GM23338 (cell line): ENCODE results near the gene PHF10. TPM values are rescaled to one million over a fixed set of nuclear protein-coding genes. Genes with fewer than 3 reads are reported as not detected.

Experiments used
- ATAC-seq: fragments of 200-7000 bp; cut with Tn5 transposase; 3 replicates; pipeline ENCODE4 v1.9.1; 2020
- DNase-seq: peaks from one replicate; pipeline ENCODE4 v3.0.0-alpha.2; 2015; ENCODE audit warnings: low spot score
- H2AFZ ChIP-seq: fragments of 200-600 bp; sonication (generic); 2 replicates; pipeline ENCODE4 v1.8.0; 2016; ENCODE audit warnings: antibody characterized with exemption, mild to moderate bottlenecking, moderate library complexity
- H3F3A ChIP-seq: fragments of 200-600 bp; sonication (generic); replicated peaks from 2 replicates; pipeline ENCODE4 v1.8.0; 2017; ENCODE audit warnings: antibody characterized with exemption, mixed run types, low read depth
- H3K27ac ChIP-seq: fragments of 200-600 bp; sonication (generic); 2 replicates; pipeline ENCODE4 v1.6.1; 2016; ENCODE audit warnings: low read depth
- H3K27me3 ChIP-seq: fragments of 200-600 bp; sonication (generic); 2 replicates; pipeline ENCODE4 v1.8.0; 2016; ENCODE audit warnings: mild to moderate bottlenecking, mixed run types, moderate library complexity; ENCODE audit not compliant: insufficient read depth
- H3K36me3 ChIP-seq: fragments of 200-600 bp; sonication (generic); 2 replicates; pipeline ENCODE4 v1.8.0; 2016; ENCODE audit warnings: mild to moderate bottlenecking; ENCODE audit not compliant: insufficient read depth
- H3K4me1 ChIP-seq: fragments of 200-600 bp; sonication (generic); 2 replicates; pipeline ENCODE4 v1.8.0; 2016; ENCODE audit warnings: mild to moderate bottlenecking, moderate library complexity; ENCODE audit not compliant: insufficient read depth
- H3K4me2 ChIP-seq: fragments of 200-600 bp; sonication (generic); 2 replicates; pipeline ENCODE4 v1.7.1; 2017; ENCODE audit warnings: mixed run types
- H3K4me3 ChIP-seq: fragments of 200-600 bp; sonication (generic); 2 replicates; pipeline ENCODE4 v1.6.1; 2016; ENCODE audit warnings: mixed run types
- H3K79me2 ChIP-seq: fragments of 200-600 bp; sonication (generic); replicated peaks from 2 replicates; pipeline ENCODE4 v1.8.0; 2017; ENCODE audit warnings: mild to moderate bottlenecking; ENCODE audit not compliant: insufficient read depth
- H3K9me2 ChIP-seq: fragments of 200-600 bp; sonication (generic); 2 replicates; pipeline ENCODE4 v1.8.0; 2017; ENCODE audit not compliant: insufficient read depth
- H4K20me1 ChIP-seq: fragments of 200-600 bp; sonication (generic); replicated peaks from 2 replicates; pipeline ENCODE4 v1.8.0; 2017; ENCODE audit warnings: mild to moderate bottlenecking; ENCODE audit not compliant: insufficient read depth
- H3K27ac Mint-ChIP-seq: 2 replicates; pipeline ENCODE4 v1.8.0; 2020; ENCODE audit warnings: inconsistent platforms, mild to moderate bottlenecking, moderate library complexity, mixed read lengths
- H3K27me3 Mint-ChIP-seq: 3 replicates; pipeline ENCODE4 v1.8.0; 2022; ENCODE audit warnings: low read depth, mild to moderate bottlenecking, moderate library complexity, mixed read lengths, inconsistent platforms; ENCODE audit not compliant: insufficient read depth, poor library complexity
- H3K36me3 Mint-ChIP-seq: 3 replicates; pipeline ENCODE4 v1.8.0; 2021; ENCODE audit warnings: low read depth, mild to moderate bottlenecking, inconsistent platforms, moderate library complexity, mixed read lengths
- H3K4me1 Mint-ChIP-seq: 3 replicates; pipeline ENCODE4 v1.8.0; 2020; ENCODE audit warnings: mild to moderate bottlenecking, inconsistent platforms, mixed read lengths
- H3K4me3 Mint-ChIP-seq: 3 replicates; pipeline ENCODE4 v1.8.0; 2021; ENCODE audit warnings: moderate library complexity, mild to moderate bottlenecking, inconsistent platforms, mixed read lengths
- H3K9me3 Mint-ChIP-seq: 3 replicates; pipeline ENCODE4 v1.8.0; 2020; ENCODE audit warnings: moderate library complexity, mild to moderate bottlenecking, inconsistent platforms, mixed read lengths
- CREB1 ChIP-seq: fragments of 250-450 bp; sonication (Bioruptor Pico); IDR thresholded peaks from 2 replicates; pipeline ENCODE4 v1.5.0; 2020; ENCODE audit warnings: low read depth, mild to moderate bottlenecking, moderate library complexity
- EZH2 ChIP-seq: fragments of 200-600 bp; sonication (generic); IDR thresholded peaks from one replicate; pipeline ENCODE4 v1.8.0; 2017; ENCODE audit warnings: antibody characterized with exemption, mild to moderate bottlenecking, low read depth; ENCODE audit not compliant: unreplicated experiment
- EZH2phosphoT487 ChIP-seq: fragments of 200-600 bp; sonication (generic); IDR thresholded peaks from one replicate; pipeline ENCODE4 v1.8.1; 2018; ENCODE audit warnings: antibody characterized with exemption; ENCODE audit not compliant: unreplicated experiment
- NANOG ChIP-seq: IDR thresholded peaks from 2 replicates; pipeline ENCODE4 v1.6.1; 2016; ENCODE audit warnings: antibody characterized with exemption, borderline replicate concordance
- POLR2AphosphoS5 ChIP-seq: IDR thresholded peaks from 2 replicates; pipeline ENCODE4 v1.6.1; 2016; ENCODE audit warnings: antibody characterized with exemption, low read depth
- ZNF114 ChIP-seq: fragments of 250-450 bp; sonication (Bioruptor Pico); IDR thresholded peaks from 2 replicates; pipeline ENCODE4 v1.5.0; 2020; ENCODE audit warnings: mild to moderate bottlenecking, moderate library complexity
- ZNF331 ChIP-seq: fragments of 250-450 bp; sonication (Bioruptor Pico); IDR thresholded peaks from 2 replicates; pipeline ENCODE4 v1.5.0; 2020; ENCODE audit warnings: low read depth, mild to moderate bottlenecking, moderate library complexity
- polyA plus RNA-seq: library from polyadenylated mRNA; unstranded; fragments of >200 nt; fragmentation: Nextera tagmentation; extraction: Ambion mirVana; gene quantifications from 2 replicates; pipeline ENCODE4 v1.2.1, GENCODE V29; 2016
- total RNA-seq: library from RNA; depleted of rRNA; stranded (reverse); fragments of >200 nt; shearing (Covaris generic); gene quantifications from 2 replicates; pipeline ENCODE4 v1.2.3, GENCODE V29; 2014
- TF ChIP-seq, protein P1 (sequence below): IDR thresholded peaks from one replicate; pipeline ENCODE4 v1.6.1; 2018; ENCODE audit warnings: antibody characterized with exemption; ENCODE audit not compliant: unreplicated experiment
- TF ChIP-seq, protein P2 (sequence below), 2 experiments: fragments of 200-600 bp in 1 of 2; sonication (generic) in 1 of 2; conservative IDR thresholded peaks; 2 replicates each; pipeline versions ENCODE4 v1.5.1 to v1.6.1; 2016 to 2017; ENCODE audit warnings: antibody characterized with exemption in 2 of 2, low read depth in 2 of 2, mild to moderate bottlenecking in 2 of 2, moderate library complexity in 1 of 2

PHF10 gene
- total and polyA plus RNA-seq, 2 experiments from 2014 or later: 16.5 to 44.7 TPM

DNA sequence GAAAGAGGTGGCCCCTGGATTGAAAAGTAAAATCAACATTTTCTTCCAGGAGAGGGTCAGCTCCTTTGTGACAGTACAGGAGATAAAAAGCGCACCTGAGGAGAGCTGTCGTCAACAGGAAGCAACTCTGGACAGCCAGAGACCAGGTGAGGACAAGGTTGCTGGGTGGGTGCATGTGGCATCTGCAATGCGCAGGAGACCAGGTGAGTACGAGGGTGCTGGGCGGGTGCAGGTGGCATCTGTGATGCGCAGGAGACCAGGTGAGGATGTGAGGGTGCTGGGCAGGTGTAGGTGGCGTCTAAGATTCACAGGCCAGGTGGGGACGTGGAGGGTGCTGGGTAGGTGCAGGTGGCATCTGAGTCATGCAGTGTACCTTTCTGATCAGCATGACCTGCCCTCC lies 60.8 kb downstream of the PHF10 start (continued):
- TF ChIP-seq, protein P1, sequence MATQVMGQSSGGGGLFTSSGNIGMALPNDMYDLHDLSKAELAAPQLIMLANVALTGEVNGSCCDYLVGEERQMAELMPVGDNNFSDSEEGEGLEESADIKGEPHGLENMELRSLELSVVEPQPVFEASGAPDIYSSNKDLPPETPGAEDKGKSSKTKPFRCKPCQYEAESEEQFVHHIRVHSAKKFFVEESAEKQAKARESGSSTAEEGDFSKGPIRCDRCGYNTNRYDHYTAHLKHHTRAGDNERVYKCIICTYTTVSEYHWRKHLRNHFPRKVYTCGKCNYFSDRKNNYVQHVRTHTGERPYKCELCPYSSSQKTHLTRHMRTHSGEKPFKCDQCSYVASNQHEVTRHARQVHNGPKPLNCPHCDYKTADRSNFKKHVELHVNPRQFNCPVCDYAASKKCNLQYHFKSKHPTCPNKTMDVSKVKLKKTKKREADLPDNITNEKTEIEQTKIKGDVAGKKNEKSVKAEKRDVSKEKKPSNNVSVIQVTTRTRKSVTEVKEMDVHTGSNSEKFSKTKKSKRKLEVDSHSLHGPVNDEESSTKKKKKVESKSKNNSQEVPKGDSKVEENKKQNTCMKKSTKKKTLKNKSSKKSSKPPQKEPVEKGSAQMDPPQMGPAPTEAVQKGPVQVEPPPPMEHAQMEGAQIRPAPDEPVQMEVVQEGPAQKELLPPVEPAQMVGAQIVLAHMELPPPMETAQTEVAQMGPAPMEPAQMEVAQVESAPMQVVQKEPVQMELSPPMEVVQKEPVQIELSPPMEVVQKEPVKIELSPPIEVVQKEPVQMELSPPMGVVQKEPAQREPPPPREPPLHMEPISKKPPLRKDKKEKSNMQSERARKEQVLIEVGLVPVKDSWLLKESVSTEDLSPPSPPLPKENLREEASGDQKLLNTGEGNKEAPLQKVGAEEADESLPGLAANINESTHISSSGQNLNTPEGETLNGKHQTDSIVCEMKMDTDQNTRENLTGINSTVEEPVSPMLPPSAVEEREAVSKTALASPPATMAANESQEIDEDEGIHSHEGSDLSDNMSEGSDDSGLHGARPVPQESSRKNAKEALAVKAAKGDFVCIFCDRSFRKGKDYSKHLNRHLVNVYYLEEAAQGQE: no peak
- TF ChIP-seq ZNF331 (CRISPR knock-in tag) (no peak), EZH2 (no peak), NANOG (no peak), CREB1 (CRISPR knock-in tag) (no peak), EZH2phosphoT487 (no peak), POLR2AphosphoS5 (no peak), ZNF114 (CRISPR knock-in tag) (no peak)
- TF ChIP-seq, protein P2, sequence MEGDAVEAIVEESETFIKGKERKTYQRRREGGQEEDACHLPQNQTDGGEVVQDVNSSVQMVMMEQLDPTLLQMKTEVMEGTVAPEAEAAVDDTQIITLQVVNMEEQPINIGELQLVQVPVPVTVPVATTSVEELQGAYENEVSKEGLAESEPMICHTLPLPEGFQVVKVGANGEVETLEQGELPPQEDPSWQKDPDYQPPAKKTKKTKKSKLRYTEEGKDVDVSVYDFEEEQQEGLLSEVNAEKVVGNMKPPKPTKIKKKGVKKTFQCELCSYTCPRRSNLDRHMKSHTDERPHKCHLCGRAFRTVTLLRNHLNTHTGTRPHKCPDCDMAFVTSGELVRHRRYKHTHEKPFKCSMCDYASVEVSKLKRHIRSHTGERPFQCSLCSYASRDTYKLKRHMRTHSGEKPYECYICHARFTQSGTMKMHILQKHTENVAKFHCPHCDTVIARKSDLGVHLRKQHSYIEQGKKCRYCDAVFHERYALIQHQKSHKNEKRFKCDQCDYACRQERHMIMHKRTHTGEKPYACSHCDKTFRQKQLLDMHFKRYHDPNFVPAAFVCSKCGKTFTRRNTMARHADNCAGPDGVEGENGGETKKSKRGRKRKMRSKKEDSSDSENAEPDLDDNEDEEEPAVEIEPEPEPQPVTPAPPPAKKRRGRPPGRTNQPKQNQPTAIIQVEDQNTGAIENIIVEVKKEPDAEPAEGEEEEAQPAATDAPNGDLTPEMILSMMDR (conservative IDR thresholded peaks at IDR 0.05; ENCODE audit: low read depth in 2 of 2): no peak

DNA sequence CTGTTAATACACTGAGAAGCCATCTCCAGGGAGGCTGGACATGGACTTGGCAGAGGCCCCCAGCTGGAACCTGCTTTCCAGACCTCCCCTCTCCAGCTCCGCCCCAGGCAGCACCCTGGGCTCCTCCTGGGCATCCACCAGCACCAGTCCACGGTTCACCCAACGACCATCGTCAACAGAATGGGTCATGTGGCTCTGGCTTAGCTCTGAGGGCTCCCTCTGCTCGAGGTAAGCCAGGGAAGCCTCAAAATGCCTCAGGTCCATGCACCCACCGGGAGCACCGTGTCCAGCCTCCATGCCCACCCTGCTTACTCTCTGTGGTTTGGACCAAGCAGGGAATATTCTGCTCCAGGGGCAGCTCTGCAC lies 62.9 kb downstream of the PHF10 start:
- H3K36me3 Mint-ChIP-seq: peaks cover 81% of the 10 kb centered on the region
- TF ChIP-seq CREB1 (CRISPR knock-in tag): no peak
- H3K79me2 ChIP-seq: no peaks in the 10 kb centered on the region

More for the DNA sequence above, 62.9 kb downstream of the PHF10 start:
- Histone ChIP-seq H3K4me3 (no peak overlapping the region), H2AFZ (no peak overlapping the region), H3K9me2 (no peaks in the 10 kb centered on the region), H3K36me3 (peaks cover 15% of the 10 kb centered on the region), H3F3A (no peaks in the 10 kb centered on the region), H3K4me1 (no peaks in the 10 kb centered on the region), H3K27me3 (no peaks in the 10 kb centered on the region), H3K27ac (no peak overlapping the region), H4K20me1 (peaks cover 5% of the 10 kb centered on the region; the same call in 1 of the 2 replicates), H3K4me2 (no peak overlapping the region)
- Mint-ChIP-seq H3K4me3 (no peak overlapping the region), H3K27ac (no peak overlapping the region), H3K4me1 (peaks cover 3% of the 10 kb centered on the region; the same call in 1 of the 3 replicates), H3K27me3 (peaks cover 4% of the 10 kb centered on the region), H3K9me3 (peaks cover 3% of the 10 kb centered on the region; the same call in 2 of the 3 replicates)
- ATAC-seq (no peak), DNase-seq (no peak)
